ENCODE data around the gene WIPI1.

DNA sequence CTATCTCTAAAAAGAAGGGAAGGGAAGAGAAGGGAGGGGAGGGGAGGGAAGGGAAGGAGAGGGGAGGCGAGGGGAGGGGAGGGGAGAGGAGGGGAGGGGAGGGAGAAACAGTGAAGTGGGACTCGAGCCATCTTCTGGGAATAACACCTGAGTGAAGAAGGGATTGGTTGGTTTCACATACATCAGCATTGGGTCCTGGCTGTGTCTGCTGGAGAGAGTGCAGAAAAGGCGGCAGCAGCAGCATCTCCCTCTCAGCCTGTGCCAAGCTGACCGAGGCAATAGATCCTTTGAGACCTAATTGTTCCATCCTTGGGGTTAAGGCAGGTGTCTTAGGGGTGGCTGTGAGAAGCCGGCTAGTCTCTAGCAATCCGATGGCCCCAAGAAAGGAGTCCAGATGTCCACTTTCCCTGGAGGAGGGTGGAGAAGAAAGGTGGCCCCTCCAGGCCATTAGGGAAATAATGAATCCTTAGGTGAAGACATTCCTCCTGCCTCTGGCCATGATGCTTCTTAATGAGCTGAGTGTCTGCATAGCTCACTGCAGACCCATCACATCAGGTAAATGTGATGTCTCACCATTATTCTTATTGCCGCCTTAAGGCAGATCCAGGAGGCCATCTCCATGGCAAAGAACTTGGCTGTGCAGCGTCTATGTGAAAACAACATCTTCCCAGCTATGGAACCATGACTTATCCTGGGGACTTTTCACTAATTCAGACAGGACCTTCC lies 71.6 kb downstream of the WIPI1 start:
- TF ChIP-seq, protein P1, sequence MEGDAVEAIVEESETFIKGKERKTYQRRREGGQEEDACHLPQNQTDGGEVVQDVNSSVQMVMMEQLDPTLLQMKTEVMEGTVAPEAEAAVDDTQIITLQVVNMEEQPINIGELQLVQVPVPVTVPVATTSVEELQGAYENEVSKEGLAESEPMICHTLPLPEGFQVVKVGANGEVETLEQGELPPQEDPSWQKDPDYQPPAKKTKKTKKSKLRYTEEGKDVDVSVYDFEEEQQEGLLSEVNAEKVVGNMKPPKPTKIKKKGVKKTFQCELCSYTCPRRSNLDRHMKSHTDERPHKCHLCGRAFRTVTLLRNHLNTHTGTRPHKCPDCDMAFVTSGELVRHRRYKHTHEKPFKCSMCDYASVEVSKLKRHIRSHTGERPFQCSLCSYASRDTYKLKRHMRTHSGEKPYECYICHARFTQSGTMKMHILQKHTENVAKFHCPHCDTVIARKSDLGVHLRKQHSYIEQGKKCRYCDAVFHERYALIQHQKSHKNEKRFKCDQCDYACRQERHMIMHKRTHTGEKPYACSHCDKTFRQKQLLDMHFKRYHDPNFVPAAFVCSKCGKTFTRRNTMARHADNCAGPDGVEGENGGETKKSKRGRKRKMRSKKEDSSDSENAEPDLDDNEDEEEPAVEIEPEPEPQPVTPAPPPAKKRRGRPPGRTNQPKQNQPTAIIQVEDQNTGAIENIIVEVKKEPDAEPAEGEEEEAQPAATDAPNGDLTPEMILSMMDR (IDR thresholded peaks at IDR 0.05), result no peak
- no peak for TF ChIP-seq POLR2A (IDR thresholded peaks at IDR 0.05)

All from suprapubic skin (tissue), 3 donors.